Kasumi-1 (cell line): ENCODE results near the gene CCDC70.
"Not testable (repeated sequence)": the region's sequence is repeated elsewhere in the genome, so short reads cannot be mapped to it uniquely, and the experiment has no call there.

Experiments
- DNase-seq, 2 experiments: peaks; one replicate each; lab custom pipeline; 2025; lab: John Stamatoyannopoulos, UW

Gene CCDC70

GRCh38 chr13:51909265-51909664 lies 47.5 kb downstream of the CCDC70 start:
- not testable (repeated sequence) for DNase-seq

DNA sequence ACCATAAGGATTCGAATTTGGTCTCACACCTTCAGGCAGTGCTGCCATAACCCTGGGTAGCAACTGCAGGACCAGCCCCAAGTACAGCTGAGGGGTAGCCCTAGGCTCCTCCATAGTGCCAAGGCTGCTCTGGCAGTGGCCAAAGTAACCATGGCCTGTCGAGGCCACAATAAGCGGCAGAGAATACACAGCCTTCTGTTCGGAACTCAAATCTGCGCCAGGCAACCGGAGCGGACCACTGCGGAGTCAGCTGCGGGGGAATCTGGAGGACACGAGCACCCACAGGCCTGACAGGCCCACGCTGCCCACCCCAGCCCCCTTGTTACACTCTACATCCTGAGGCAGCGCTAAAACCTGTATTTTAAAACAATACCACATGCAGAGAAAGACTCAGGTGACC lies 48.7 kb downstream of the CCDC70 start:
- no peak for DNase-seq

DNA sequence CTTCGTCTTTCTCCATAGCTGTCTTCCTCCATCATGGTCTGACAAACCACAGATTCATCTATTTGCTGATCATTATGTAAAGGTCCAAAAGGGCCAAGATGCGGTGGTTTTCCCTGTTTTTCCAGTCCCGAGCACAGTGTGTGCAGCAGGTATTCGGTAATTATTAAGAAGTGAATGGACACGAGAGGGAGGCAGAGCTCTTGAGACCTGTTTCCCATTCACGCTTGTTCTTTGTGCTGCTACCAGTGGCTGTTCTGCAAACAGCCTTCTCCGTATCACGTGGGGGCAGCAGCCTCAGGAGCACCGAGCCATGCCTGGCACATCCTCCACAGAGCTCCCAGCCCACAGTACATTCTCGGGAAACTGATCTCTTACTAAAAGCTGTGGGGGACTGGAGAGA lies 50.3 kb downstream of the CCDC70 start:
- no peak for DNase-seq

DNA sequence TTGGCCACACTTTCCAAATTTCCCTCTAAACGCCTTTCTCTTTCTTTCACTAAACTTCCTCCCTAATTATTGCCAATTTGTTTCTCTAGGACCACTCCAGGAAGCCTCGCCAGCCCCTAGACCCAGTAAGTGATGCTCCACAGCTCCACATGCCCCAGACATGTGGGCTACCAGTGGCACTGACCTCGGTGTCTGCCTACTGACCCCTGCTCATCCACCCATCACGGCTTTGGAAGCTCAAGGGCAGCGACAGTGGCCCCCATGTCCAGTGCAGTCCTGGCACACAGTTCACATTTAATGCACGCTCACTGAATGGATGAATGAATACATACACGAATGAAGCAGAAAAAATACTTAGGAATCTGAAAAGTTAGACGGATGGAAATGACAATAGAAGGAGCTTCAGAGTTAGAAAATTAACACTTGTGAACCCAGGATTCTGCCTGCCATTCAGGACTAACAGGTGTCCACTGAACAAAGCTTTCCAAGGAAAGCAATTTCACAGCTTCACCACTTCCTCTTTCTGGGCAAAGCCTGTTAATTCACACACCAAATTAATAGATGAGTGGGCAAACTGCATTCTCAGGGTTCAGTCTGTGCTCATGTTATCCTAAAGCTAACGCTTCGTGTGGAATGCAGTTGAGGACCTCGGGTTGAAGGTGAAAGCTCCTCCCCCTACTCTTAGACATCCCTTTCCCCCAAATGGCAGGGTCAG lies 50.9 kb downstream of the CCDC70 start:
- peak; percentile 26 to 41 for DNase-seq

GRCh38 chr13:51913421-51914136 lies 51.8 kb downstream of the CCDC70 start:
- DNase-seq = peak in 1 of 2 experiments; percentile 17

GRCh38 chr13:51914137-51914493 lies 52.3 kb downstream of the CCDC70 start:
- DNase-seq = no peak
